Small intestine (tissue), 7 donors: ENCODE results near the gene FOXF2. TPM values are rescaled to one million over a fixed set of nuclear protein-coding genes. Genes with fewer than 3 reads are reported as not detected.
"Not testable (repeated sequence)": the region's sequence is repeated elsewhere in the genome, so short reads cannot be mapped to it uniquely, and the experiment has no call there.

Experiments
- DNase-seq, 2 donors: peaks; one replicate each; pipeline versions ENCODE4 v3.0.0 to v3.0.0-alpha.2; 2013
- FAIRE-seq: peaks from 2 replicates; lab custom pipeline; 2012; peaks lifted over from hg19 to GRCh38; lab: Jason Lieb, UNC
- H3K27ac ChIP-seq, 3 donors: one replicate each; pipeline ENCODE4 v1.5.1; 2013; ENCODE audit warnings: low read length in 2 of 3, mild to moderate bottlenecking in 2 of 3, control low read depth in 1 of 3, inconsistent platforms in 1 of 3, low read depth in 1 of 3, moderate library complexity in 1 of 3
- H3K27me3 ChIP-seq, 3 donors: one replicate each; pipeline ENCODE4 v1.6.1; 2013; ENCODE audit warnings: low read length in 3 of 3, inconsistent platforms in 1 of 3; ENCODE audit not compliant: control insufficient read depth in 3 of 3, insufficient read depth in 3 of 3
- H3K36me3 ChIP-seq, 3 donors: one replicate each; pipeline ENCODE4 v1.6.1; 2013; ENCODE audit warnings: low read length in 3 of 3, inconsistent platforms in 1 of 3, low read depth in 1 of 3, mild to moderate bottlenecking in 1 of 3, moderate library complexity in 1 of 3; ENCODE audit not compliant: control insufficient read depth in 3 of 3, insufficient read depth in 2 of 3
- H3K4me1 ChIP-seq, 3 donors: one replicate each; pipeline ENCODE4 v1.6.1; 2013; ENCODE audit warnings: low read length in 2 of 3, inconsistent platforms in 1 of 3, low read depth in 1 of 3, mild to moderate bottlenecking in 1 of 3, moderate library complexity in 1 of 3; ENCODE audit not compliant: control insufficient read depth in 3 of 3, insufficient read depth in 2 of 3
- H3K4me3 ChIP-seq, 3 donors: one replicate each; pipeline ENCODE4 v1.5.1; 2013; ENCODE audit warnings: low read length in 3 of 3, control low read depth in 1 of 3, inconsistent platforms in 1 of 3, low read depth in 1 of 3, mild to moderate bottlenecking in 1 of 3, moderate library complexity in 1 of 3
- H3K9me3 ChIP-seq, 2 donors: one replicate each; pipeline ENCODE4 v1.6.1; 2013; ENCODE audit warnings: low read depth in 1 of 2, low read length in 1 of 2; ENCODE audit not compliant: control insufficient read depth in 2 of 2, insufficient read depth in 1 of 2
- WGBS, 3 donors: extraction: QIAGEN DNeasy Blood & Tissue Kit; methylation state at CpG; one replicate each; pipeline ENCODE4 v1.1.7; 2013; 5-methylcytosine and 5-hydroxymethylcytosine counted together
- polyA plus RNA-seq, 4 donors: library from polyadenylated mRNA; stranded (reverse) in 3 of 4; unstranded in 1 of 4; fragments of 200-250 nt in 3 of 4; fragments of 120-200 nt in 1 of 4; gene quantifications; one replicate each; pipeline versions ENCODE4 v1.2.1 to v1.2.3, GENCODE V29; 2013
- donor health status: healthy with polysubstance abuse.
- donor health status: control.
- donor health status: control.
- donor health status: Bipolar disorder and iron deficiency.
- donor health status: healthy.

FOXF2 gene
- polyA plus RNA-seq, 4 donors = 0.45 to 23.3 (median 8.3) TPM

- Histone ChIP-seq H3K4me1 (no peaks in the 10 kb centered on the region), H3K9me3 (peaks cover 0 to 10% of the 10 kb centered on the region in 2 donors), H3K36me3 (no peaks in the 10 kb centered on the region), H3K27me3 (peaks cover 0 to 34% (median 7%) of the 10 kb centered on the region in 3 donors), H3K4me3 (no peak overlapping the region), H3K27ac (no peak overlapping the region)
- DNase-seq (no peak), FAIRE-seq (no peak)
- 71 to 90% (median 74%) methylated on average over 9 of the region's 9 CpGs for WGBS, 3 donors
Observed at GRCh38 chr6:1368940-1369339, 20.4 kb upstream of the FOXF2 start.

GRCh38 chr6:1369695-1370094 lies 19.7 kb upstream of the FOXF2 start:
- not testable (repeated sequence) for FAIRE-seq, H3K4me1 ChIP-seq, H3K36me3 ChIP-seq, DNase-seq, H3K27ac ChIP-seq, H3K4me3 ChIP-seq
- Histone ChIP-seq H3K9me3 (peaks cover 0 to 10% of the 10 kb centered on the region in 2 donors), H3K27me3 (peaks cover 0 to 39% (median 10%) of the 10 kb centered on the region in 3 donors)
- 63 to 70% (median 68%) methylated on average over 1 of the region's 1 CpG for WGBS, 3 donors

- Histone ChIP-seq H3K27ac (no peak overlapping the region), H3K9me3 (peaks cover 0 to 10% of the 10 kb centered on the region in 2 donors), H3K27me3 (peaks cover 0 to 43% (median 15%) of the 10 kb centered on the region in 3 donors), H3K36me3 (no peaks in the 10 kb centered on the region), H3K4me3 (no peak overlapping the region), H3K4me1 (no peaks in the 10 kb centered on the region)
- FAIRE-seq = no peak
- DNase-seq = no peak
- 58 to 81% (median 68%) methylated on average over 1 of the region's 1 CpG for WGBS, 3 donors
Observed at GRCh38 chr6:1371933-1372332, 17.4 kb upstream of the FOXF2 start.

GRCh38 chr6:1372690-1373089 lies 16.7 kb upstream of the FOXF2 start:
- no peak overlapping the region for H3K4me3 ChIP-seq
- FAIRE-seq = no peak
- no peaks in the 10 kb centered on the region for H3K4me1 ChIP-seq
- DNase-seq = no peak
- peaks cover 0 to 50% (median 20%) of the 10 kb centered on the region in 3 donors for H3K27me3 ChIP-seq
- no peaks in the 10 kb centered on the region for H3K36me3 ChIP-seq
- no peak overlapping the region for H3K27ac ChIP-seq
- 74 to 88% (median 81%) methylated on average over 1 of the region's 1 CpG for WGBS, 3 donors
- peaks cover 0 to 10% of the 10 kb centered on the region in 2 donors for H3K9me3 ChIP-seq

- WGBS, 3 donors = 36 to 59% (median 57%) methylated on average over 5 of the region's 5 CpGs
- peaks cover 0 to 4% of the 10 kb centered on the region in 2 donors for H3K9me3 ChIP-seq
- peaks cover 0 to 7% (median 2%) of the 10 kb centered on the region in 3 donors for H3K4me1 ChIP-seq
- DNase-seq (no peak), FAIRE-seq (no peak)
- no peaks in the 10 kb centered on the region for H3K36me3 ChIP-seq
- no peak overlapping the region for H3K27ac ChIP-seq
- peaks cover 5 to 74% (median 38%) of the 10 kb centered on the region in 3 donors for H3K27me3 ChIP-seq
- no peak overlapping the region for H3K4me3 ChIP-seq
Observed at GRCh38 chr6:1376653-1377052, 12.7 kb upstream of the FOXF2 start.

GRCh38 chr6:1377526-1377925 lies 11.8 kb upstream of the FOXF2 start:
- Histone ChIP-seq H3K27ac (no peak overlapping the region), H3K9me3 (no peaks in the 10 kb centered on the region), H3K4me3 (no peak overlapping the region), H3K27me3 (peaks cover 6 to 78% (median 36%) of the 10 kb centered on the region in 3 donors), H3K4me1 (peaks cover 0 to 7% (median 2%) of the 10 kb centered on the region in 3 donors), H3K36me3 (no peaks in the 10 kb centered on the region)
- FAIRE-seq = no peak
- no peak for DNase-seq
- WGBS, 3 donors = 17 to 39% (median 37%) methylated on average over 11 of the region's 11 CpGs

- peak overlapping the region in 1 of 3 donors; percentile 13 for H3K4me3 ChIP-seq
- H3K4me1 ChIP-seq = peaks cover 0 to 11% (median 2%) of the 10 kb centered on the region in 3 donors
- 5 to 16% (median 13%) methylated on average over 86 to 89 of the region's 89 CpGs for WGBS, 3 donors
- peaks cover 10 to 86% (median 43%) of the 10 kb centered on the region in 3 donors for H3K27me3 ChIP-seq
- H3K36me3 ChIP-seq = no peaks in the 10 kb centered on the region
- no peak overlapping the region for H3K27ac ChIP-seq
- H3K9me3 ChIP-seq = no peaks in the 10 kb centered on the region
- peak in 1 of 2 donors; percentile 32 for DNase-seq
- no peak for FAIRE-seq
Observed at GRCh38 chr6:1378065-1379016, 11.0 kb upstream of the FOXF2 start.

GRCh38 chr6:1379017-1379787 lies 10.2 kb upstream of the FOXF2 start:
- no peaks in the 10 kb centered on the region for H3K36me3 ChIP-seq
- DNase-seq (peak in 1 of 2 donors; percentile 35), FAIRE-seq (no peak)
- H3K9me3 ChIP-seq = no peaks in the 10 kb centered on the region
- peaks cover 14 to 89% (median 40%) of the 10 kb centered on the region in 3 donors for H3K27me3 ChIP-seq
- no peak overlapping the region for H3K27ac ChIP-seq
- WGBS, 3 donors = 14 to 27% (median 14%) methylated on average over 60 of the region's 60 CpGs
- H3K4me1 ChIP-seq = peaks cover 0 to 11% (median 2%) of the 10 kb centered on the region in 3 donors
- H3K4me3 ChIP-seq = no peak overlapping the region
